Epidermal melanocyte (primary cell): ENCODE measurements around the gene NUDT9.

ENCODE experiments used
- DNase-seq: peaks from one replicate; pipeline ENCODE4 v3.0.0; 2011; ENCODE audit warnings: low spot score; ENCODE audit not compliant: insufficient read length

NUDT9 gene

DNA sequence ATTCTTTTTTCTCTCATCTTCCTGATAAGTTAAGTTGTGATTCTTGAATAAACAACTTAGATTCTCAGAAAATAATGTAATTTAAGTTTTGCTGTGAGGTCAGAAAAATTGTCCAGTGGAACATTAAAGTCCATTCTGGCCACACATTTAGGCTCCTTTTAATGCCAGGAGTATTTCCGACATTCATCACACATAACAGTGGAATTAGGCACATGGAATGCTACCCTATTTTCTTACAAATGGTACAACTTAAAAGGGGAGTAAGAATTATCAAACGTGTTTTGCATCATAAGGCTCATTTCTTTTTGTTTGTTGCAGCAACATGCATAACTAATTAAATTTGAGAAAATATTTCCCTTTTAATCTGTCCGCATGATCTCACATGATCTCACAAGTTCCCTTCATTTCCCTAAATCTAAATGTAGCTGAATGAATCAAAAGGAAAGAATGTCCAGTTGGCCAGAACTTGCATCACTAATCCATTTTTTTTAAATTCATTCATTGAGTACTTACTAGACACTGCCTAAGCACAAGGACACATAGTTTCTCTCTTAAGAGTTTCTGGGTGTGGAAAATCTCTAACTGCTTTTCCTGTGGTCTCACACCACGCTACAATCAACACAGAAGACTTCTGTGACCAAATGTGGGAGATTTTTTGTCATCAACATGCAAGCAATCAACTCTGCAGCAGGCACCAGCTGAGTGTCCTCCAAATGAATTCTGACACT is 84.8 kb downstream of the NUDT9 start:
- peak; percentile 51 for DNase-seq
